Endothelial cell of umbilical vein (primary cell): ENCODE measurements around the gene SPATA45. TPM values are rescaled to one million over a fixed set of nuclear protein-coding genes. Genes with fewer than 3 reads are reported as not detected.
"Not testable (repeated sequence)": the region's sequence is repeated elsewhere in the genome, so short reads cannot be mapped to it uniquely, and the experiment has no call there.

ENCODE experiments used
- BruUV-seq: library from RNA; stranded (reverse); fragments of 400-500 nt; replicated peaks from 2 replicates; lab custom pipeline; 2021; lab: Mats Ljungman, UMichigan
- CTCF ChIA-PET: fragments of 300-600, 350-600 bp; sonication (Branson Sonifier 250); formaldehyde crosslinking; loops from one replicate; lab custom pipeline; 2021; ENCODE audit warnings: antibody characterized with exemption, inconsistent platforms; lab: Charles Lee
- POLR2A ChIA-PET: fragments of 300-600, 350-600 bp; sonication (Branson Sonifier 250); formaldehyde crosslinking; loops from one replicate; lab custom pipeline; 2021; ENCODE audit warnings: antibody characterized with exemption, inconsistent platforms; lab: Charles Lee
- DNase-seq: peaks from one replicate; pipeline ENCODE4 v3.0.0-alpha.2; 2011; ENCODE audit warnings: low read depth, low spot score
- FAIRE-seq: peaks from 2 replicates; lab custom pipeline; 2011; peaks lifted over from hg19 to GRCh38; lab: Jason Lieb, UNC
- H2AFZ ChIP-seq: 2 replicates; pipeline ENCODE4 v1.6.0; 2012; ENCODE audit warnings: low read depth, low read length, control low read depth, inconsistent platforms
- H3K27ac ChIP-seq: 2 replicates; pipeline ENCODE4 v1.5.1; 2011; ENCODE audit warnings: low read depth, mild to moderate bottlenecking, control low read depth, low read length, moderate library complexity; ENCODE audit not compliant: insufficient read depth
- H3K27me3 ChIP-seq, 2 experiments: 2 replicates each; pipeline versions ENCODE4 v1.6.0 to v1.6.1; 2011; ENCODE audit warnings: low read length in 2 of 2, mixed read lengths in 1 of 2; ENCODE audit not compliant: control insufficient read depth in 2 of 2, insufficient read depth in 2 of 2
- H3K36me3 ChIP-seq, 2 experiments: 2 replicates in 1 of 2; 3 replicates in 1 of 2; pipeline ENCODE4 v1.5.1; 2011; ENCODE audit warnings: low read length in 2 of 2, mild to moderate bottlenecking in 1 of 2, moderate library complexity in 1 of 2; ENCODE audit not compliant: control insufficient read depth in 2 of 2, insufficient read depth in 2 of 2; ENCODE audit errors: extremely low read depth in 1 of 2
- H3K4me1 ChIP-seq: 3 replicates; pipeline ENCODE4 v1.5.1; 2011; ENCODE audit warnings: mild to moderate bottlenecking, low read length; ENCODE audit not compliant: control insufficient read depth, insufficient read depth; ENCODE audit errors: extremely low read depth
- H3K4me2 ChIP-seq: 2 replicates; pipeline ENCODE4 v1.6.1; 2011; ENCODE audit warnings: low read length, control low read depth, mixed read lengths; ENCODE audit not compliant: insufficient read depth
- H3K4me3 ChIP-seq, 3 experiments: fragments of 200-600 bp in 1 of 3; sonication (generic), shearing (Covaris generic) in 1 of 3; replicated peaks in 1 of 3; 2 replicates each; pipeline ENCODE4 v1.5.1; 2011 to 2016; ENCODE audit warnings: control low read depth in 3 of 3, low read length in 3 of 3, mild to moderate bottlenecking in 2 of 3, inconsistent platforms in 1 of 3, low read depth in 1 of 3, moderate library complexity in 1 of 3; ENCODE audit not compliant: insufficient read depth in 1 of 3
- H3K79me2 ChIP-seq: 2 replicates; pipeline ENCODE4 v1.6.0; 2012; ENCODE audit warnings: low read length, inconsistent platforms; ENCODE audit not compliant: control insufficient read depth, insufficient read depth
- H3K9ac ChIP-seq: replicated peaks from 2 replicates; pipeline ENCODE3; 2011; ENCODE audit warnings: low read length, control low read depth; ENCODE audit not compliant: insufficient read depth; ENCODE audit errors: extremely low read depth
- H3K9me1 ChIP-seq: replicated peaks from 3 replicates; pipeline ENCODE4 v1.6.0; 2011; ENCODE audit warnings: mild to moderate bottlenecking, low read length; ENCODE audit not compliant: control insufficient read depth, insufficient read depth; ENCODE audit errors: extremely low read depth
- H3K9me3 ChIP-seq: replicated peaks from 2 replicates; pipeline ENCODE4 v1.5.1; 2012; ENCODE audit warnings: low read length, inconsistent platforms; ENCODE audit not compliant: control insufficient read depth, insufficient read depth
- H4K20me1 ChIP-seq: replicated peaks from 2 replicates; pipeline ENCODE3; 2011; ENCODE audit warnings: mild to moderate bottlenecking, low read length; ENCODE audit not compliant: control insufficient read depth, insufficient read depth; ENCODE audit errors: extremely low read depth
- EZH2 ChIP-seq: IDR thresholded peaks from 2 replicates; pipeline ENCODE4 v1.6.1; 2012; ENCODE audit warnings: borderline replicate concordance, low read depth, mild to moderate bottlenecking, moderate library complexity, low read length, inconsistent platforms; ENCODE audit not compliant: severe bottlenecking
- FOS ChIP-seq: IDR thresholded peaks from 2 replicates; pipeline ENCODE4 v1.6.1; 2011; ENCODE audit warnings: mild to moderate bottlenecking, low read length, moderate library complexity, borderline replicate concordance; ENCODE audit not compliant: insufficient read depth
- GATA2 ChIP-seq: IDR thresholded peaks from 2 replicates; pipeline ENCODE4 v1.7.0; 2011; ENCODE audit warnings: low read depth, mild to moderate bottlenecking, moderate library complexity, mixed read lengths, low read length; ENCODE audit not compliant: insufficient read length, insufficient read depth
- JUN ChIP-seq: IDR thresholded peaks from 2 replicates; pipeline ENCODE4 v1.6.1; 2011; ENCODE audit warnings: borderline replicate concordance, low read depth; ENCODE audit not compliant: insufficient read length, insufficient read depth
- MYC ChIP-seq: IDR thresholded peaks from one replicate; pipeline ENCODE4 v1.6.1; 2011; ENCODE audit warnings: mild to moderate bottlenecking, low read depth, low read length
- POLR2A ChIP-seq: IDR thresholded peaks from 2 replicates; pipeline ENCODE4 v1.6.1; 2012; ENCODE audit warnings: low read depth, mild to moderate bottlenecking, control low read depth, low read length
- POLR2AphosphoS5 ChIP-seq: IDR thresholded peaks from 2 replicates; pipeline ENCODE4 v1.6.1; 2012; ENCODE audit warnings: low read depth, mild to moderate bottlenecking, control low read depth, low read length, moderate library complexity; ENCODE audit not compliant: insufficient read depth
- dilution Hi-C: fragments of 300-500 bp; cut with MboI; formaldehyde crosslinking; loops from one replicate; pipeline ENCODE4 v1.15.0; 2019; ENCODE audit warnings: low sequenced_read_pairs; ENCODE audit not compliant: extremely low pct_ligation_motif_present
- intact Hi-C: fragments of 100-400 bp; cut with micrococcal nuclease; formaldehyde crosslinking; loops from one replicate; pipeline ENCODE4 v1.10.0; 2022
- polyA plus RNA-seq, 4 experiments: library from polyadenylated mRNA; depleted of rRNA in 3 of 4; stranded (reverse) in 3 of 4; unstranded in 1 of 4; fragments of >200 nt; gene quantifications; 2 replicates each; pipeline versions ENCODE4 v1.2.1 to v1.2.3, GENCODE V29; 2011 to 2012; ENCODE audit warnings: missing spikeins in 1 of 4
- total RNA-seq: library from RNA; stranded (reverse); gene quantifications from 2 replicates; pipeline ENCODE4 v1.2.3, GENCODE V29; 2021
- TF ChIP-seq, protein P1 (sequence below): IDR thresholded peaks from 2 replicates; pipeline ENCODE4 v1.6.1; 2011; ENCODE audit not compliant: insufficient read depth, insufficient read length
- TF ChIP-seq, protein P2 (sequence below), 2 donors: IDR thresholded peaks; 1 replicate in 1 of 2; 2 replicates in 1 of 2; pipeline ENCODE4 v1.5.1; 2011; ENCODE audit warnings: low read length in 2 of 2, mild to moderate bottlenecking in 2 of 2, moderate library complexity in 2 of 2, control low read depth in 1 of 2, inconsistent platforms in 1 of 2, low read depth in 1 of 2; ENCODE audit not compliant: insufficient read depth in 1 of 2; ENCODE audit errors: extremely low read depth in 1 of 2

Gene SPATA45
- total and polyA plus RNA-seq, 2 donors (not counting 3 experiments of a cell fraction or from before 2014, with no cell fraction given), result not detected

DNA sequence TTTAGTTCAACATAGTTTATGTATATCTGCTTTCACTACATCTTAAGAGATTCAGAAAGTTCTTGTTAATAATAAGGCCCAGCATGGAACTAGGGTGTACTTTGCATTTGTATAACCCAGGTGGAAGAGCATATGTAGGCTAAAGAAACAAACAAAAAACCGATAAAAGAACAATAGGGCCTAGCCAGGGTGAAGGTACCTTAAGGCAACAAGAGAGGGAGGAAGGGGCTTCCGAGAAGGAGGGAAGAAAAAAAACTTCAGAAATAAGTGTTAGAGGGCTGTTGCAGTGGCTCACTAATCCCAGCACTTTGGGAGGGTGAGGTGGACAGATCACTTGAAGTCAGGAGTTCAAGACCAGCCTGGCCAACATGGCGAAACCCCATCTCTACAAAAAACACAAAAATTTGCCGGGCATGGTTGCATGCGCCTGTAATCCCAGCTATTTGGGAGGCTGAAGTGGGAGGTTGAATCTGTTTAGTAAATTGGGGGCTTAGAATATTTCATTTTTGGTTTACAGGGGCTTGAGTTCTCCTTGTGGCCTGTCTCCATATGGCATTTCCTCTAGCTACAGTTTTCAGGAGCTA lies 4.7 kb upstream of the SPATA45 start:
- H3K4me3 ChIP-seq, result no peak overlapping the region
- no peak overlapping the region for H3K4me2 ChIP-seq
- ChIA-PET CTCF (no interaction called here), POLR2A (interaction anchor here (0.6 kb wide), 1 partner anchor 16 kb away, joined by 4 read pairs; no protein-coding TSS in a partner anchor)
- H3K9me1 ChIP-seq, result no peaks in the 10 kb centered on the region
- no TSS peak for BruUV-seq
- intact Hi-C loops (no loop called here), dilution Hi-C loops (no loop called here)
- FAIRE-seq (no peak), DNase-seq (no peak)
- H4K20me1 ChIP-seq, result no peaks in the 10 kb centered on the region
- H3K9ac ChIP-seq, result no peak overlapping the region
- no peaks in the 10 kb centered on the region for H3K36me3 ChIP-seq
- no peak overlapping the region for H3K27ac ChIP-seq
- TF ChIP-seq GATA2 (no peak), POLR2A (no peak), EZH2 (no peak), POLR2AphosphoS5 (no peak), JUN (no peak), FOS (no peak), MYC (no peak)
- TF ChIP-seq, protein P1, sequence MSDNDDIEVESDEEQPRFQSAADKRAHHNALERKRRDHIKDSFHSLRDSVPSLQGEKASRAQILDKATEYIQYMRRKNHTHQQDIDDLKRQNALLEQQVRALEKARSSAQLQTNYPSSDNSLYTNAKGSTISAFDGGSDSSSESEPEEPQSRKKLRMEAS, result no peak
- TF ChIP-seq, protein P2, sequence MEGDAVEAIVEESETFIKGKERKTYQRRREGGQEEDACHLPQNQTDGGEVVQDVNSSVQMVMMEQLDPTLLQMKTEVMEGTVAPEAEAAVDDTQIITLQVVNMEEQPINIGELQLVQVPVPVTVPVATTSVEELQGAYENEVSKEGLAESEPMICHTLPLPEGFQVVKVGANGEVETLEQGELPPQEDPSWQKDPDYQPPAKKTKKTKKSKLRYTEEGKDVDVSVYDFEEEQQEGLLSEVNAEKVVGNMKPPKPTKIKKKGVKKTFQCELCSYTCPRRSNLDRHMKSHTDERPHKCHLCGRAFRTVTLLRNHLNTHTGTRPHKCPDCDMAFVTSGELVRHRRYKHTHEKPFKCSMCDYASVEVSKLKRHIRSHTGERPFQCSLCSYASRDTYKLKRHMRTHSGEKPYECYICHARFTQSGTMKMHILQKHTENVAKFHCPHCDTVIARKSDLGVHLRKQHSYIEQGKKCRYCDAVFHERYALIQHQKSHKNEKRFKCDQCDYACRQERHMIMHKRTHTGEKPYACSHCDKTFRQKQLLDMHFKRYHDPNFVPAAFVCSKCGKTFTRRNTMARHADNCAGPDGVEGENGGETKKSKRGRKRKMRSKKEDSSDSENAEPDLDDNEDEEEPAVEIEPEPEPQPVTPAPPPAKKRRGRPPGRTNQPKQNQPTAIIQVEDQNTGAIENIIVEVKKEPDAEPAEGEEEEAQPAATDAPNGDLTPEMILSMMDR (IDR thresholded peaks at IDR 0.05; ENCODE audit: extremely low read depth in 1 of 2, insufficient read depth in 1 of 2, low read depth in 1 of 2, low read length in 2 of 2), result no peak
- no peaks in the 10 kb centered on the region for H3K79me2 ChIP-seq
- no peaks in the 10 kb centered on the region for H3K9me3 ChIP-seq
- H3K27me3 ChIP-seq, result no peaks in the 10 kb centered on the region
- H2AFZ ChIP-seq, result no peak overlapping the region
- no peaks in the 10 kb centered on the region for H3K4me1 ChIP-seq

DNA sequence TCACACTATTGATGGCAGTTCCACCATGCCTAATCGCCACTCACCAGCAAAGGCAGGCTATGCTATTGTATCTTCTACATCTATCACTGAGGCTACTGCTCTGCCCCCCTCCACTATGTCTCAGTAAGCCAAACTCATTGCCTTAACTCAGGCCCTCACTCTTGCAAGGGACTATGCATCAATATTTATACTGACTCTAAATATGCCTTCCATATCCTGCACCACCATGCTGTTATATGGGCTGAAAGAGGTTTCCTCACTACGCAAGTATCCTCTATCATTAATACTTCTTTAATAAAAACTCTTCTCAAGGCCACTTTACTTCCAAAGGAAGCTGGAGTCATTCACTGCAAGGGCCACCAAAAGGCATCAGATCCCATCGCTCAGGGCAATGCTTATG lies 2.9 kb downstream of the SPATA45 start:
- H3K36me3 ChIP-seq, FAIRE-seq, H4K20me1 ChIP-seq, H2AFZ ChIP-seq, BruUV-seq, H3K4me1 ChIP-seq, intact Hi-C loops, H3K79me2 ChIP-seq, H3K27ac ChIP-seq, H3K4me3 ChIP-seq, H3K9me1 ChIP-seq, DNase-seq, H3K9me3 ChIP-seq, H3K27me3 ChIP-seq, CTCF ChIA-PET, POLR2A ChIA-PET, dilution Hi-C loops, H3K9ac ChIP-seq, H3K4me2 ChIP-seq: not testable (repeated sequence)
